ENCODE data around the gene CCZ1. TPM values are rescaled to one million over a fixed set of nuclear protein-coding genes. Genes with fewer than 3 reads are reported as not detected.
"Not testable (repeated sequence)": the region's sequence is repeated elsewhere in the genome, so short reads cannot be mapped to it uniquely, and the experiment has no call there.

Gene CCZ1
- polyA plus RNA-seq, 3 donors, result 26.5 to 58.3 (median 37.0) TPM

GRCh38 chr7:5897369-5897919, 1.1 kb upstream of the CCZ1 start:
- H3K27ac ChIP-seq (ENCODE audit: low read depth, low read length), result not testable (repeated sequence)
- 45 to 80% (median 53%) methylated on average over 7 to 13 of the region's 13 CpGs for WGBS, 3 donors

- WGBS, 3 donors, result 93 to 96% (median 96%) methylated on average over 6 of the region's 6 CpGs
- not testable (repeated sequence) for H3K27ac ChIP-seq (ENCODE audit: low read depth, low read length)
Measured at GRCh38 chr7:5903002-5903401, 4.5 kb downstream of the CCZ1 start.

GRCh38 chr7:5904726-5905125, 6.2 kb downstream of the CCZ1 start:
- WGBS, 3 donors, result 91 to 98% (median 96%) methylated on average over 5 of the region's 5 CpGs
- not testable (repeated sequence) for H3K27ac ChIP-seq (ENCODE audit: low read depth, low read length)

GRCh38 chr7:5908835-5909234, 10.3 kb downstream of the CCZ1 start:
- not testable (repeated sequence) for H3K27ac ChIP-seq (ENCODE audit: low read depth, low read length)
- 87 to 95% (median 88%) methylated on average over 6 of the region's 6 CpGs for WGBS, 3 donors

GRCh38 chr7:5916529-5916928, 18.0 kb downstream of the CCZ1 start:
- WGBS, 3 donors, result 88 to 92% (median 91%) methylated on average over 2 to 5 of the region's 6 CpGs
- H3K27ac ChIP-seq (ENCODE audit: low read depth, low read length), result not testable (repeated sequence)

- 100% methylated on average over 1 of the region's 2 CpGs; no CpG with 5 or more reads in 2 of the 3 donors for WGBS, 3 donors
Measured at GRCh38 chr7:5924180-5924579, 25.6 kb downstream of the CCZ1 start.

GRCh38 chr7:5924630-5925029, 26.1 kb downstream of the CCZ1 start:
- WGBS, 3 donors, result no CpG with 5 or more reads among the region's 12 CpGs
- not testable (repeated sequence) for H3K27ac ChIP-seq (ENCODE audit: low read depth, low read length)

More at GRCh38 chr7:5924180-5924579, 25.6 kb downstream of the CCZ1 start:
- not testable (repeated sequence) for H3K27ac ChIP-seq (ENCODE audit: low read depth, low read length)

GRCh38 chr7:5926263-5926870, 27.8 kb downstream of the CCZ1 start:
- WGBS, 3 donors, result 90 to 100% methylated on average over 1 to 2 of the region's 13 CpGs; no CpG with 5 or more reads in 1 of the 3 donors
- H3K27ac ChIP-seq (ENCODE audit: low read depth, low read length), result not testable (repeated sequence)

GRCh38 chr7:5930290-5930689, 31.8 kb downstream of the CCZ1 start:
- WGBS, 3 donors, result 100% methylated on average over 1 of the region's 10 CpGs; no CpG with 5 or more reads in 2 of the 3 donors
- H3K27ac ChIP-seq (ENCODE audit: low read depth, low read length), result not testable (repeated sequence)

- 96 to 98% (median 97%) methylated on average over 13 of the region's 14 CpGs for WGBS, 3 donors
- H3K27ac ChIP-seq (ENCODE audit: low read depth, low read length), result not testable (repeated sequence)
Measured at GRCh38 chr7:5931250-5931649, 32.7 kb downstream of the CCZ1 start.

GRCh38 chr7:5931905-5932644, 33.5 kb downstream of the CCZ1 start:
- not testable (repeated sequence) for H3K27ac ChIP-seq (ENCODE audit: low read depth, low read length)
- WGBS, 3 donors, result 59 to 92% (median 81%) methylated on average over 3 to 6 of the region's 13 CpGs

GRCh38 chr7:5934945-5935450, 36.5 kb downstream of the CCZ1 start:
- H3K27ac ChIP-seq (ENCODE audit: low read depth, low read length), result not testable (repeated sequence)
- WGBS, 3 donors, result no CpG with 5 or more reads among the region's 17 CpGs

- H3K27ac ChIP-seq (ENCODE audit: low read depth, low read length), result not testable (repeated sequence)
- 26 to 39% (median 39%) methylated on average over 3 to 4 of the region's 13 CpGs for WGBS, 3 donors
Measured at GRCh38 chr7:5963205-5963604, 64.7 kb downstream of the CCZ1 start.

- WGBS, 3 donors, result 89 to 94% (median 92%) methylated on average over 4 of the region's 7 CpGs
- H3K27ac ChIP-seq (ENCODE audit: low read depth, low read length), result not testable (repeated sequence)
Measured at GRCh38 chr7:5963810-5964209, 65.3 kb downstream of the CCZ1 start.

- 10 to 15% (median 12%) methylated on average over 6 to 25 of the region's 43 CpGs for WGBS, 3 donors
- H3K27ac ChIP-seq (ENCODE audit: low read depth, low read length), result not testable (repeated sequence)
Measured at GRCh38 chr7:5970347-5970911, 71.9 kb downstream of the CCZ1 start, which contains the start of gene RSPH10B. Gene RSPH10B (minus strand): TSS chr7:5970689. CDS start chr7:5967116, 3,573 bp downstream.

- no CpG with 5 or more reads among the region's 8 CpGs for WGBS, 3 donors
- not testable (repeated sequence) for H3K27ac ChIP-seq (ENCODE audit: low read depth, low read length)
Measured at GRCh38 chr7:5973580-5973979, 75.0 kb downstream of the CCZ1 start.
